Raji (cell line): ENCODE results near the gene IFI6.

Source experiments
- POLR2A ChIP-seq: IDR thresholded peaks from 2 replicates; pipeline ENCODE4 v1.6.1; 2011; ENCODE audit warnings: low read depth, low read length, control low read depth; ENCODE audit not compliant: insufficient read depth

IFI6 gene

DNA sequence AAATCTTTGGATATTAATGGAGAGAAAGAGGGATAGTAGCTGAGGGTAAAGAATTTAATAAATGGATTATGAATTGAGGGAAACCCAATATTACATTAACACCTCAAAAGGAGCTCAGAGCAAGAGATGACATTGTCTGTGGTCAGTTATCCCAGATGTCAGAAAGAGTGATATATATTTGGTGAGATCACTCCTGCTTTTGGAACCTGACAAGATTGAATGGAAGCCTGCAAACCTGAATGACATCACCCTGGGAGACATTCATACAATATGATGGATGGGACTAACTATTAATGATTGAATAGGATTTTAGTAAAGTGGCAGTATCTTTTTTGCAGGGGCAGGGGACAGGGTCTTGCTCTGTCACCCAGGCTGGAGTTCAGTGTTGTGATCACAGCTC, 6.8 kb upstream of the IFI6 start:
- no peak for TF ChIP-seq POLR2A

DNA sequence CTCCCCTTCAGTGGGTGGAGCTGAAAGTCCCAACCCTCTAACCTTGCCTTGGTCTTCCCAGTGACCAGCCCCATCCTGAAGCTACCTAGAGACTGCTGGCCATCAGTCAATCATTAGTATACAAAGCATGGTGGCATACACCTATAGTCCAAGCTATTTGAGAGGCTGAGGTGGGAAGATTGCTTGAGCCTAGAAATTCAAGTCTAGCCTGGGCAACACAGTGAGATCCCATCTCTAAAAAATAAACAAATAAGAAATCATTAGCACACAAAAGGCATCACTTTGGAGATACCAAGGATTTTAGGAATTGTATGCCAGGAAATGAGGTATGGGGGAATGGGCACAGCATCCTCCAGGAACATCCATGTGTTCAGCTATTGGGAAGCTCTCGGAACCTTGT, 4.4 kb upstream of the IFI6 start:
- TF ChIP-seq POLR2A: no peak

DNA sequence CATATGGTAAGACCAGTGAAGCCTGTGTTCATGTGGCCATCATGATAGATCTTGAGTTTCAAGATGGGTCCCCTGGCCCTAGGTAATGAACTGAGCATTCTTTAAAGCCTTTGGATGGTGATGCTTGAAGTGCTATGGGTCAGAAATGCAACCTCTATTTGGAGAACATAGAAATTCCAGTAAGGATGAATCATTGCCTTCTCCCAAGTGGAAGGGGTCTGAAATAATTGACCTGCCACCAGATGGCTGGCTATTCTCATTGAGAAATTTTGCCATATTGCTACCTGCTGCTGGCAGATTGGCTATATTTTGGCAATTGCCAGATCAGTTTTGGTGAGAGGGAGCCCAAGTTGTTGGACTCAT, 739 bp upstream of the IFI6 start:
- TF ChIP-seq POLR2A: no peak

DNA sequence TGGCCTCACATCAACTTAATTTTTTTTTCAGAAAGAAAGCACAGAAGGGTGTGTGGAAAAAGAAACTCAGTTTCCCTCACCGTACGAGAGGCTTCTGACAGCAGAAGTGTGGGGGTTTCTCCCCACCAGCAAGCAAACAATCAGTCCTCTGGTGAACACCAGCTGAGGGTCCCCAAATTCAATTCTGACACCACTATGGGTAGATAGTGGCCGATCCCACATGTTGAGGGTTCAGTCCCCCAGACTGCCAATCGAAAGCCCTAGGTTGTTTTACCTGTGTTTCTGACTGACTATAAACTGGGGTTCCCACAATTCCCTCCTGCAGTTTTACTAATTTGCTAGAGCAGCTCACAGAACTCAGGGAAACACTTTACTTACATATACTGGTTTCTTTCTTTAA, 2.1 kb downstream of the IFI6 start:
- TF ChIP-seq POLR2A: no peak

DNA sequence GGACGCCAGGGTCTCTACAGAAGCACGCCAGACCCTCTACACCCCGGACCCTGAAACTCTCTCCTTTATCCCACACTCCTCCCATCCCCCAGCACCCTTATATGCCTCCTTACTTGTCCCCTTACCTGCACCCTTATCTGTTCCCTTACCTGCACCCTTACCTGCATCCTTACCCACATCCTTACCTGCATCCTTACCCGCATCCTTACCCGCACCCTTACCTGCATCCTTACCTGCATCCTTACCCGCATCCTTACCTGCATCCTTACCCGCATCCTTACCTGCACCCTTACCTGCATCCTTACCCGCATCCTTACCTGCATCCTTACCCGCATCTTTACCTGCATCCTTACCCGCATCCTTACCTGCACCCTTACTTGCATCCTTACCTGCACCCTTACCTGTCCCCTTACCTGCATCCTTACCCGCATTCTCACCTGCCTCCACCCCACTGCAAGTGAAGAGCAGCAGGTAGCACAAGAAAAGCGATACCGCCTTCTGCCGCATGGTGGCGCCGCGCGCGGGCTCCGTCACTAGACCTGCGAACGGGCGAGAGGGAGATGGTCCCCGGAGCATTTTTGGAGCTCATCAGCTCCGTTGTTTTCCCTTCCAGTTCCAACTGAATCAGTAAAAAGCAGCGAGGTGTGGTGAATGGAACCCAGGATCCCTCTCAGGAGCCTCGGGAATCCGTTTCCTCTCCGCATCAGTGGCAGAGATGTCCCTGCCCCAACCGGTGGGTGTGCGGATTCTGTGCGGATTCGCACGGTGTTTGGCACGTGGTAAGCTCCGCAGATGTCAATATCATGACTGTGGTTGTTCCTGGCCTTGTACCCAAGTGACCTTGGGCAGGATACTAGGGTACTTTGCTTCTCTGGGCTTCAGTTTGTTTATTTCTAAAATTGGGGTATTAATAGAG, 2.9 kb downstream of the IFI6 start:
- TF ChIP-seq POLR2A: no peak

DNA sequence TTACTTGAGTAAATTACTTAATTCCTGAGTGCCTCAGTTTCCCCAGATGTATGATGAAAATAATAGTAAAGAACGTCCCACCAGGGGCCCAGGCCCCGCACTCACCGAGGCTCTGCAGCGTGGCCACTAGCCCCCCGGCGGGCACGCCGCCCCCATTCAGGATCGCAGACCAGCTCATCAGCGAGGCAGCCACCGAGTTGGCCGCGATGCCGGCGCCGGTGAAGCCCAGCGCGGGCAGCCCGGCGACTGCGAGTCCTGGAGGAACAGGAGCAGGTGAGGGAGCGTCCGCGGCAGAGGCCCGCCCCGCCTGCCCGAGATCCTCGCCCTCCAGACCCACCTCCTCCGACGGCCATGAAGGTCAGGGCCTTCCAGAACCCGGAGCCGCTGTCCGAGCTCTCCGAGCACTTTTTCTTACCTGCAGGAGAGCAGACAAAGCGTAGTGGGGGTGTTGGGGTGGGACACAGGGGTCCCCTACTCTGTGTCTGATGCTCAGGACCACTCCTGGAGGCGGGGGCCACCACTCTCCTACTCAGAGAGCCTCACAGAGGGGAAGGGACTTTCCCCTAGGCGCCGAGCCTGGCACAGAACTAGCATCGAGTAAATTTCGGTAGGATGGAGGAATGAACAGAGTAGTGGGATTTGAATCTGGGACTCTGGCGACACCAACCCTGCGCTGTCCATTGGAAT, 3.7 kb downstream of the IFI6 start:
- TF ChIP-seq POLR2A: no peak

DNA sequence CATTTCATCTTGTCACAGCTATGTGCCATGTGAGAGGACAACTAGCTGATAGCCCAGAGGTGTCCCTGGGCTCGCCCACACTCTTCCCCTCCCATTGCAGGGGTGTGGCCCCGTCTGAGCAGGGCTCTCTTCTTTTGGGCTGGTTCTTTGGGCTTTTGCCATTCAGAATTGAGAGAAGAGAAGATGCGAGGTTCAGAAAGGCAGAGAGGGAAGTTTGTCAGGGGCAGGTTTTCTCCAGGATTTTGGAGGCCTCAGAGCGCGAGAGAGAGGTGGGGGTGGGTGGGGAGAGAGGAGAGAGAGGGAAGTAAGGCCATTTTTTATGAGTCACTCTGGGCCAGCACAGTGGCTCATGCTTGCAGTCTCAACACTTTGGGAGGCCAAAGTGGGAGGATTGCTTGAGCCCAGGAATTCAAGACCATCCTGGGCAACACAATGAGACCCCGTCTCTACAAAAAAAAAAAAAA, 5.2 kb downstream of the IFI6 start:
- TF ChIP-seq POLR2A: no peak

DNA sequence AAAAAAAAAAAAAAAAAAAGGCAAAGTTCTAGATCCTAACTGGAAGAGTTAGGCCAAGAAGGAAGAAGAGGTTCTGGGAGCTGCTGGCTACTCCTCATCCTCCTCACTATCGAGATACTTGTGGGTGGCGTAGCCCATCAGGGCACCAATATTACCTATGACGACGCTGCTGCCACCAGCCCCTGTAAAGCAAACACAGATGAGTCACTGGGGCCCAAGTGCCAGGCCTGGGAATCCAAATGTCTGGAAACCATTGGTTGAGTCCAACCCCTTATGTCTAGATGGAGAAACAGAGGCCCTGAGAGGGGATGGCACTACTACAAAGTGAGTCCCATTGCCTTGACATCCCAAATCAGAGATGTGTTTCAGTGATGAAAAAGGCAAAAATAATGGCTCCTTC, 5.7 kb downstream of the IFI6 start:
- no peak for TF ChIP-seq POLR2A

DNA sequence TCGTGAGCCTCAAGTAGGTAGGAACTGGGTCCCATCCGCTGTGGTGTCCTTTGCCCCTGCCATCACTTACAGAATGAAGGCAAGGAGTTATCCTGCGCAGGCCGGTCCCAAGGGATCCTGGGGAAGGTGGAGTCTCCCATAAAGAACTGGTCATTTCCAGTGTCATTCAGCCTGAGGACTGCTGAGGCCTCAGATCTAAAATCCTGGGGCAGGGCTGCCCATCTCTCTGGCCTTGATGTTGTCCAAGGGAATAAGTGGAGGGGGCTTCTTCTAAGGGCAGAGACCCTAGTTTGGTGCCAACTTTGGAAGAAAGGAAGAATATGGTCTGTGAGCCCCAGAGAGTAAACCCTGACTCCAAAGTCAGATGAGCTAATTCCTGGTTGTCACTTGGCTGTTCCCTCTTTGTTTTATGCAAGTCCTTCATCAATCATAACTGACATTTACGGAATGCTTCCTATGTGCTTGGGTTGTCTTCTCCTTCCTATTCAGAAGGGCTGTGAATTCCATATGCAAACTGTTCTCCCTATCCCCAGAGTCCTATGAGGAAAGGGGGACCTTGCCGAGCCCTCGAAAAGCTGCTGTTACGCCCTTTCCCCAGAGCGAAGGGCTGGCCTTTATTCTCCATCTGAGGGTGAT, 6.9 kb downstream of the IFI6 start:
- TF ChIP-seq POLR2A: no peak

DNA sequence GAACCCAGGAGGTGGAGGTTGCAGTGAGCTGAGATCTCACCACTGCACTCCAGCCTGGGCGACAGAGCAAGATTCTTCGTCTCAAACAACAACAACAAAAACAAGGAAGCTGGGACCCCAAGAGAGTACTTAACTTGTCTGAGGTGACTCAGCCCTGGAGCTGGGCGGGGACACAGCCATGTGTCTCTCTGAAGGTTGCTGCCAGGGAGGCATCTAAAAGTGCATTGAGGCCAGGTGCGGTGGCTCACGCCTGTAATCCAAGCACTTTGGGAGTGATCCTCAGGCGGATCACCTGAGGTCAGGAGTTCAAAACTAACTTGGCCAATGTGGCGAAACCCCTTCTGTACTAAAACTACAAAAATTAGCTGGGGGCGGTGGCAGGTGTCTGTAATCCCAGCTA, 7.7 kb downstream of the IFI6 start:
- TF ChIP-seq POLR2A: no peak

DNA sequence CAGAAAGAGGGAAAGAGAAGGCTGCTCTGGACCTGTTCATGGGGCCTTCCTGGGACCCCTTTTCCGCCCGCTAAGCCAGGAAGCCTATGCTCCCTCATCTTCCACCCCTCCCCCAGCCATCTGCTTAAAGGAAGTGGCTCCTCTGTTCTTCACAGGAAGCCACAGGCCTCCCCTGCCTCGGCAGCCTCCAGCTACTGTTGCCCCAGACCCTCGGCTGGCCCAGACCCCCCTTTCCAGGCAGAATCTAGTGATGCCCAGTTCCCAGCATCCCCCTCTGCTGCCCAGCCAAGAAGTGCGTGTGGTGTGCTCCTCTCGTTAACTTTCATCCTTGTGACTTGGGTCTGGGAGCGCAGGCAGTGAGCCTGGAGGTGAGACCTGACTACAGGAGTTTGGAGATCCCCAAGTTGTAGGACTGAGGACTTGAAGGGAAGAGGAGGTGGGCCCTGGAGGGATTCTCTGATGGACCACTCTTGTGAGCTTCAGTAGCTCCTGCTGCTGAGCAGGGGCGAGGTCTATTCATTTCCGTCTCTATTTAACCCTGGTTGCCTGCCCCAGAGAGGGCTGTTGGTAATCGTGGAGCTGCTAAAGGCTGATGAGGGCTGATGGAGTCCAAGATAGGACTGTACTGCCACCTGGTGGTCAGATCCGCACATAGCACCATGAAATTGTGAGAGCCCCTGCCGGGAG, 9.1 kb downstream of the IFI6 start:
- TF ChIP-seq POLR2A: 0 out of 2 replicates have a peak, but pooled peaks have one; percentile 28

DNA sequence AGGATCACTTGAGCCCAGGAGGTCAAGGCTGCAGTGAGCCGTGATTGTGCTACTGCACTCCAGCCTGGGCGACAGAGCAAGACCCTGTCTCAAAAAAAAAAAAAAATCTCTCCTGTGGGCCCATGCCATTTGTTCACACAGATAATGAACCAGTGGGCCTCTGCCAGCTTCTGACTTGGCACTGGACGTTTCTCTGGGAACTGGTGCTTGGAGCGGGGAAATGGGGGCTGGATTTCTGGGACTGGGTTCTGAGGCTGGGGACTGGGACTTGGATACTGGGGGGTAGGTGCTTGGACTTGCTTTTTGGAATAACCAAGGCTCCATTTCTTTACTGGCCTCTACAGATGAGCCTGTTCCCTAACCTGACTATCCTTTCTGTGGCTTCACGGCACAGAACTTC, 9.7 kb downstream of the IFI6 start:
- TF ChIP-seq POLR2A: no peak

DNA sequence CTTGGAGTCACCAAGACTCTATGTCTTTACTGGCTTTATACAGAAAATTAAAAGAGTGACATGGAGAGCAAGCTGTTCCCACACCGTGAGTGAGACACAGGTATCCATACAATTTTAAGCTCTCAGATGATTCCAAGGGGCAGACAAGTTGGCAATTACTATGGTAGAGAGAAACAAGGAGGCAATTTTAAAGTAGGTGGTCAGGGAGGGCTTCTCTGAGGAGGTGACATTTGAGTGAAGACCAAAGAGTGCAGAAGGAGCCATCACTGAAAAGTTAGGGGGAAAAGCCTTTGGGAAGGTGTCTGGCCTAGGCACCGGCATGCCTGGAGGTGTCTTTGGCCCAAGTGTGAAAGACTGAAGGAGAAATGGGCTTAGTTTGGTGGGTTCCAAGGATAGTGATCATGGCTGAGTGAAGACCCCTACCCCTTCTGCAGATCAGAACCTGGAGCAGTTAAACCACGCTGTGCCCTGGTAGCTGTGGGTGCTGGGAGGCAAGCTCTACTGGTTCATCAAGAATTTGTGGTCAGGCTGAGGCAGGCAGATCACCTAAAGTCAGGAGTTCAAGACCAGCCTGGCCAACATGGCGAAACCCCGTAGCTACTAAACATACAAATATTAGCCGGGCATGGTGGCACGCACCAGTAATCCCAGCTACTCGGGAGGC, 10.4 kb downstream of the IFI6 start:
- TF ChIP-seq POLR2A: no peak

DNA sequence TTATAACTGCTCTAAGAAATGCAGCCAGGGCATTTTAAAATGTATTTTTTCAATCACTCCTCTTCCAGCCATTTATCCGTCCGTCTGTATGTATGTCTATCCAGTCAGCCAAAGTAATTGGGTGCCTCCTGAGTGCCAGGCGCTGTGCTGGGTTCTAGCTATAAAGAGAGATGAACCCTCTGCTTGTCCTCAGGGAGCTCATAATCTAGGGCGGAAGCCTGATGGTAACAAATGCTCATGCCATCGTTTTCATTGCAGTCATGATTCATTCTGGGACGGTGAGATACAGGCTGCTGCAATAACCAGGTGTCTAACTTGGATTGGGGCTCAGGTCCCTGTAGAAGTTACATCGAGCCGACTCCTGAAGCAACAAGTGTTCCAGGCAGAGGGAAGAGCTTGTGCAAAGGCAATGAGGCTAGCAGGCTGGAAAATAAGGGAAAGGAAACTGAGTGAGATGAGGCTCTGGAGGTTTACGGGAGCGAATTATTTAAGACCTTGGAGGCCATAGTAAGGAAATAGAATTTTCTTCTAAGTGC, 11.6 kb downstream of the IFI6 start:
- 0 out of 2 replicates have a peak, but pooled peaks have one; percentile 2 for TF ChIP-seq POLR2A
